OCI-LY1 (cell line): ENCODE data around the gene GUF1.
A peak's percentile ranks its signal among the peaks of the same experiment; 100 is the strongest.

Source experiments
- H2AFZ ChIP-seq: fragments of 200-600 bp; sonication (generic), shearing (Covaris generic); 2 replicates; pipeline ENCODE4 v1.6.0; 2014; ENCODE audit warnings: antibody characterized with exemption, mild to moderate bottlenecking, low read length
- H3F3A ChIP-seq: fragments of 200-600 bp; sonication (generic), shearing (Covaris generic); 2 replicates; pipeline ENCODE4 v1.6.0; 2014; ENCODE audit warnings: mild to moderate bottlenecking, antibody characterized with exemption, low read length, moderate library complexity; ENCODE audit not compliant: insufficient read depth
- H3K27ac ChIP-seq: fragments of 200-600 bp; sonication (generic); 2 replicates; pipeline ENCODE4 v1.5.1; 2014; ENCODE audit warnings: low read length, mixed run types, mild to moderate bottlenecking, low read depth; ENCODE audit not compliant: poor library complexity, severe bottlenecking
- H3K27me3 ChIP-seq: fragments of 200-600 bp; sonication (generic); 2 replicates; pipeline ENCODE4 v1.6.0; 2014; ENCODE audit warnings: antibody characterized with exemption, mild to moderate bottlenecking, low read length, moderate library complexity; ENCODE audit not compliant: insufficient read depth
- H3K36me3 ChIP-seq: fragments of 200-600 bp; sonication (generic); 2 replicates; pipeline ENCODE4 v1.6.1; 2014; ENCODE audit warnings: mild to moderate bottlenecking, antibody characterized with exemption, low read length, moderate library complexity, mixed read lengths; ENCODE audit not compliant: insufficient read depth
- H3K4me1 ChIP-seq: fragments of 200-600 bp; sonication (generic); 2 replicates; pipeline ENCODE4 v1.5.1; 2014; ENCODE audit warnings: mild to moderate bottlenecking, low read length, moderate library complexity; ENCODE audit not compliant: insufficient read depth, severe bottlenecking
- H3K4me2 ChIP-seq: fragments of 200-600 bp; sonication (generic), shearing (Covaris generic); 2 replicates; pipeline ENCODE4 v1.6.1; 2014; ENCODE audit warnings: low read length
- H3K4me3 ChIP-seq: fragments of 200-600 bp; sonication (generic); 2 replicates; pipeline ENCODE4 v1.5.1; 2014; ENCODE audit warnings: low read length, low read depth, mild to moderate bottlenecking, mixed read lengths; ENCODE audit not compliant: poor library complexity, severe bottlenecking
- H3K79me2 ChIP-seq: fragments of 200-600 bp; shearing (Covaris generic); 2 replicates; pipeline ENCODE4 v1.6.1; 2016; ENCODE audit warnings: mixed run types, low read length, mixed read lengths; ENCODE audit not compliant: insufficient read depth
- H3K9ac ChIP-seq: fragments of 200-600 bp; sonication (generic), shearing (Covaris generic); 2 replicates; pipeline ENCODE4 v1.6.1; 2014; ENCODE audit warnings: mild to moderate bottlenecking, low read length, mixed read lengths
- H3K9me2 ChIP-seq: fragments of 200-600 bp; sonication (generic), shearing (Covaris generic); 2 replicates; pipeline ENCODE4 v1.6.1; 2014; ENCODE audit warnings: low read depth, mild to moderate bottlenecking, low read length, mixed read lengths
- H3K9me3 ChIP-seq: fragments of 200-600 bp; shearing (Covaris generic); 2 replicates; pipeline ENCODE4 v1.6.1; 2014; ENCODE audit warnings: low read length, mixed read lengths
- H4K20me1 ChIP-seq: fragments of 200-600 bp; sonication (generic), shearing (Covaris generic); 2 replicates; pipeline ENCODE4 v1.6.0; 2016; ENCODE audit warnings: mild to moderate bottlenecking, low read length; ENCODE audit not compliant: insufficient read depth
- CTCF ChIP-seq: fragments of 200-600 bp; sonication (generic), shearing (Covaris generic); IDR thresholded peaks from 2 replicates; pipeline ENCODE4 v1.5.1; 2017; ENCODE audit warnings: mild to moderate bottlenecking, antibody characterized with exemption, low read length, moderate library complexity, mixed read lengths
- EZH2 ChIP-seq: fragments of 200-600 bp; sonication (generic), shearing (Covaris generic); IDR thresholded peaks from 2 replicates; pipeline ENCODE4 v1.8.0; 2017; ENCODE audit warnings: borderline replicate concordance, mixed run types, mild to moderate bottlenecking, antibody characterized with exemption, low read length, moderate library complexity, mixed read lengths

Gene GUF1

GRCh38 chr4:44722001-44722400 lies 43.8 kb downstream of the GUF1 start:
- Histone ChIP-seq H3K79me2 (peaks cover 92% of the 10 kb centered on the region), H3K4me2 (no peak overlapping the region)
- TF ChIP-seq CTCF (no peak), EZH2 (no peak)

GRCh38 chr4:44725166-44725565 lies 46.9 kb downstream of the GUF1 start:
- Histone ChIP-seq H3F3A (no peaks in the 10 kb centered on the region), H3K27me3 (no peaks in the 10 kb centered on the region), H2AFZ (no peak overlapping the region), H3K79me2 (peaks cover 61% of the 10 kb centered on the region), H3K4me1 (peaks cover 31% of the 10 kb centered on the region), H3K4me3 (peak overlapping the region; percentile 85), H3K27ac (no peak overlapping the region), H3K9me3 (no peaks in the 10 kb centered on the region), H3K4me2 (peak overlapping the region; percentile 98), H3K36me3 (peaks cover 2% of the 10 kb centered on the region; the same call in 1 of the 2 replicates), H3K9ac (peak overlapping the region; percentile 89), H4K20me1 (no peaks in the 10 kb centered on the region), H3K9me2 (no peaks in the 10 kb centered on the region)
- no peak for TF ChIP-seq CTCF
- no peak for TF ChIP-seq EZH2

More at GRCh38 chr4:44722001-44722400, 43.8 kb downstream of the GUF1 start:
- peaks cover 27% of the 10 kb centered on the region for H3K4me1 ChIP-seq
- no peak overlapping the region for H2AFZ ChIP-seq
- no peak overlapping the region for H3K27ac ChIP-seq
- H3K9me3 ChIP-seq: no peaks in the 10 kb centered on the region
- no peak overlapping the region for H3K9ac ChIP-seq
- H3K4me3 ChIP-seq: no peak overlapping the region
- no peaks in the 10 kb centered on the region for H3K9me2 ChIP-seq
- peaks cover 14% of the 10 kb centered on the region; the same call in 1 of the 2 replicates for H3K36me3 ChIP-seq
- H4K20me1 ChIP-seq: no peaks in the 10 kb centered on the region
- H3K27me3 ChIP-seq: no peaks in the 10 kb centered on the region
- no peaks in the 10 kb centered on the region for H3F3A ChIP-seq

GRCh38 chr4:44725726-44726037 lies 47.5 kb downstream of the GUF1 start:
- no peaks in the 10 kb centered on the region for H3F3A ChIP-seq
- H3K9me3 ChIP-seq: no peaks in the 10 kb centered on the region
- no peaks in the 10 kb centered on the region for H3K27me3 ChIP-seq
- H2AFZ ChIP-seq: peak overlapping the region; percentile 72; the same call in 1 of the 2 replicates
- H3K9ac ChIP-seq: peak overlapping the region; percentile 89
- peak overlapping the region; percentile 98 for H3K4me2 ChIP-seq
- H3K9me2 ChIP-seq: no peaks in the 10 kb centered on the region
- H3K79me2 ChIP-seq: peaks cover 56% of the 10 kb centered on the region
- peak overlapping the region; percentile 42 for H3K27ac ChIP-seq
- no peaks in the 10 kb centered on the region for H4K20me1 ChIP-seq
- no peak for TF ChIP-seq EZH2
- peak overlapping the region; percentile 85 for H3K4me3 ChIP-seq
- H3K4me1 ChIP-seq: peaks cover 31% of the 10 kb centered on the region
- no peaks in the 10 kb centered on the region; the same call in 1 of the 2 replicates for H3K36me3 ChIP-seq
